Measurements from ENCODE around the gene PTPRT. TPM values are rescaled to one million over a fixed set of nuclear protein-coding genes. Genes with fewer than 3 reads are reported as not detected.

PTPRT gene
- total RNA-seq, 1 experiment from 2014 or later: 0.13 TPM

GRCh38 chr20:42419814-42420532 lies 769.7 kb downstream of the PTPRT start:
- Histone ChIP-seq H2BK5ac (ENCODE audit: insufficient read length, low read length) (no peak overlapping the region), H3K79me1 (ENCODE audit: insufficient read depth, low read depth, low read length, poor library complexity, severe bottlenecking) (no peaks in the 10 kb centered on the region), H3K23me2 (ENCODE audit: insufficient read length, low read depth, low read length, poor library complexity, severe bottlenecking) (no peaks in the 10 kb centered on the region), H3K27ac (ENCODE audit: insufficient read length, low read depth, low read length) (no peak overlapping the region), H3K9ac (ENCODE audit: extremely low read depth, insufficient read length, low read length) (no peak overlapping the region), H2BK12ac (ENCODE audit: insufficient read length, low read depth, low read length) (no peak overlapping the region), H4K8ac (replicated peaks; ENCODE audit: insufficient read length, low read depth, low read length) (no peak overlapping the region), H4K5ac (ENCODE audit: insufficient read length, low read depth, low read length) (no peak overlapping the region), H2AFZ (ENCODE audit: low read length) (no peak overlapping the region), H3K23ac (ENCODE audit: insufficient read length, low read depth, low read length) (no peak overlapping the region), H4K91ac (ENCODE audit: insufficient read length, low read depth, low read length) (no peak overlapping the region), H3K9me3 (ENCODE audit: control insufficient read depth, low read depth, low read length) (no peaks in the 10 kb centered on the region), H3T11ph (ENCODE audit: low read length) (no peak overlapping the region), H3K4me2 (ENCODE audit: insufficient read depth, insufficient read length, low read length) (no peak overlapping the region), H3K18ac (ENCODE audit: insufficient read length, low read depth, low read length) (no peak overlapping the region), H2BK120ac (ENCODE audit: low read depth, low read length, poor library complexity, severe bottlenecking) (no peak overlapping the region), H2BK20ac (ENCODE audit: low read depth, low read length, poor library complexity, severe bottlenecking) (no peak overlapping the region), H3K27me3 (ENCODE audit: insufficient read depth, low read length) (no peaks in the 10 kb centered on the region), H3K79me2 (ENCODE audit: insufficient read depth, low read length) (no peaks in the 10 kb centered on the region), H3K14ac (ENCODE audit: insufficient read depth, low read length) (no peak overlapping the region), H3K56ac (ENCODE audit: insufficient read length, low read depth, low read length) (no peak overlapping the region), H2BK15ac (ENCODE audit: low read depth, low read length) (no peak overlapping the region), H3K4me1 (ENCODE audit: insufficient read depth, low read length) (no peaks in the 10 kb centered on the region), H4K20me1 (ENCODE audit: control insufficient read depth, insufficient read depth, insufficient read length) (no peaks in the 10 kb centered on the region), H2AK5ac (ENCODE audit: insufficient read length, low read length) (no peak overlapping the region), H3K4ac (ENCODE audit: low read depth, low read length) (no peak overlapping the region)
- DNase-seq: no peak
- Mint-ChIP-seq H3K4me1 (no peaks in the 10 kb centered on the region), H3K36me3 (ENCODE audit: insufficient read depth in 1 of 3, low read depth in 3 of 3) (no peaks in the 10 kb centered on the region), H3K9me3 (peaks cover 0 to 2% of the 10 kb centered on the region in 2 experiments; a peak in 3 of 5 replicates), H3K27me3 (ENCODE audit: low read depth) (no peaks in the 10 kb centered on the region), H3K27ac (no peak overlapping the region), H3K4me3 (no peak overlapping the region)
- TF ChIP-seq CTCF (conservative IDR thresholded peaks at IDR 0.05): no peak
- WGBS (ENCODE audit: extremely low coverage, insufficient read length, low lambda C conversion rate): no CpG with 5 or more reads among the region's 15 CpGs
